Gastrocnemius medialis (tissue), 4 donors: ENCODE data around the gene RCBTB1. TPM values are rescaled to one million over a fixed set of nuclear protein-coding genes. Genes with fewer than 3 reads are reported as not detected.

ENCODE experiments used
- ATAC-seq, 2 donors: fragments of 150-250 bp; one replicate each; pipeline ENCODE4 v1.9.1; 2016
- DNase-seq, 2 donors: peaks; one replicate each; pipeline ENCODE4 v3.0.0-alpha.2; 2019
- H3K27ac ChIP-seq, 4 donors: fragments of 200-600 bp; sonication (generic); 1 replicate in 1 of 4; 2 replicates in 3 of 4; pipeline ENCODE4 v1.5.1; 2016 to 2018; ENCODE audit warnings: mild to moderate bottlenecking in 2 of 4, moderate library complexity in 1 of 4
- H3K27me3 ChIP-seq, 3 donors: fragments of 200-600 bp; sonication (generic) in 2 of 3; 1 replicate in 1 of 3; 2 replicates in 2 of 3; pipeline versions ENCODE4 v1.5.1 to v1.6.0; 2016 to 2019; ENCODE audit warnings: mild to moderate bottlenecking in 1 of 3, moderate library complexity in 1 of 3
- H3K36me3 ChIP-seq, 2 donors: fragments of 200-600 bp; sonication (generic) in 1 of 2; one replicate each; pipeline ENCODE4 v1.5.1; 2017 to 2018
- H3K4me1 ChIP-seq, 2 donors: fragments of 200-600 bp; sonication (generic) in 1 of 2; one replicate each; pipeline ENCODE4 v1.5.1; 2016 to 2017; ENCODE audit warnings: mild to moderate bottlenecking in 2 of 2
- H3K4me3 ChIP-seq, 4 donors: fragments of 200-600 bp; sonication (generic) in 3 of 4; 1 replicate in 1 of 4; 2 replicates in 3 of 4; pipeline ENCODE4 v1.5.1; 2016 to 2019; ENCODE audit warnings: mild to moderate bottlenecking in 2 of 4
- H3K9me3 ChIP-seq, 3 donors: fragments of 200-600 bp; sonication (generic) in 2 of 3; 1 replicate in 1 of 3; 2 replicates in 2 of 3; pipeline ENCODE4 v1.5.1; 2016 to 2019
- POLR2A ChIP-seq, 2 donors: fragments of 450-650 bp; IDR thresholded peaks; one replicate each; pipeline ENCODE4 v1.6.1; 2017; ENCODE audit warnings: antibody characterized with exemption in 2 of 2, mild to moderate bottlenecking in 2 of 2, moderate library complexity in 2 of 2
- in situ Hi-C, 4 donors: fragments of 200-750 bp; cut with MboI; loops; one replicate each; pipeline versions ENCODE4 v1.15.0 to v1.8.0; 2017; ENCODE audit warnings: low sequenced_read_pairs in 4 of 4
- intact Hi-C: fragments of 100-400 bp; cut with DNase I; formaldehyde crosslinking; loops from one replicate; pipeline ENCODE4 v1.15.1; 2023; ENCODE audit warnings: low total_unique reads
- total RNA-seq, 4 donors: library from RNA; depleted of rRNA; stranded (reverse); fragments of >200 nt; gene quantifications; one replicate each; pipeline versions ENCODE4 v1.1.0 to v1.2.3, GENCODE V29; 2016
- TF ChIP-seq, protein P1 (sequence below), 5 experiments: fragments of 450-650 bp in 3 of 5; fragments of 200-600 bp in 2 of 5; sonication (generic) in 2 of 5; IDR thresholded peaks in 4 of 5; conservative IDR thresholded peaks in 1 of 5; 1 replicate in 4 of 5; 2 replicates in 1 of 5; pipeline ENCODE4 v1.5.1; 2016 to 2019; ENCODE audit warnings: antibody characterized with exemption in 5 of 5, mild to moderate bottlenecking in 3 of 5, moderate library complexity in 3 of 5

The RCBTB1 gene
- total RNA-seq, 4 donors from 2014 or later, result 5.3 to 14.4 (median 5.7) TPM

DNA sequence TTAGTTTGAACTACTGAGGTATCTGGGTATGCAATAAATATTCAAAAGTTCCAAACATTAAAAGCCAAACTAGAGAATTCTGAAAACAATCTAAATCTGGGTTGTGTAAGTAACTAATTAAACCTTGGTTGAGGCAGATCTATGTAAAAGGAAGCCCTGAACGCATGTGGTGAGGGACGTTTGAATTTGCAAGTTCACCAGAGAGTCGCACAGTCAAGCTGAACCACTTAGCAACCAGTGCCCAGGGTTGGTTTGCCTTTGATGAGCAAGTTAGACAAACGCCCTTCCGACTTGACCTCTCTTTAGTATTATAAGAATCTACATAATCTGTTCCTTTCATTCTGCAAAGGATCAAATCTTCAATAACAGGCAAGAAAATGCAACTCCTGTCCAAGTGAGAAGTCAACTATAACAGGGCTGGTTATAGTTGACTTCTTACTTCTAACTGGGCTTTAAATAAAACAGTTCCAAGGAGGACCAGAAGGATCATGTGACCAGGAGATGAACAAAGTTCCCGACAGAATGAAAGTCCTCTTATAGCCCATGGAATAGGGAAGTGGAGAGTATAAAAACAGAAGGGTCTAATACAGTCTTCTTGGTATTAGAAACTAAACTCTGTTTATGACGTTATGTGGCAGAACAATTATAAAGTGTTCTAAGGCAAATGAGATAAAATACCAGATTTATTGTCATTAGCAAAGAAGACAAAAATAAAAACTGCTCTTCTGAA, 49.0 kb downstream of the RCBTB1 start:
- Histone ChIP-seq H3K36me3 (peaks cover 0 to 20% of the 10 kb centered on the region in 2 donors), H3K27me3 (no peaks in the 10 kb centered on the region), H3K4me1 (no peaks in the 10 kb centered on the region), H3K9me3 (no peaks in the 10 kb centered on the region), H3K4me3 (no peak overlapping the region), H3K27ac (no peak overlapping the region)
- TF ChIP-seq POLR2A (IDR thresholded peaks at IDR 0.05), result no peak
- TF ChIP-seq, protein P1, sequence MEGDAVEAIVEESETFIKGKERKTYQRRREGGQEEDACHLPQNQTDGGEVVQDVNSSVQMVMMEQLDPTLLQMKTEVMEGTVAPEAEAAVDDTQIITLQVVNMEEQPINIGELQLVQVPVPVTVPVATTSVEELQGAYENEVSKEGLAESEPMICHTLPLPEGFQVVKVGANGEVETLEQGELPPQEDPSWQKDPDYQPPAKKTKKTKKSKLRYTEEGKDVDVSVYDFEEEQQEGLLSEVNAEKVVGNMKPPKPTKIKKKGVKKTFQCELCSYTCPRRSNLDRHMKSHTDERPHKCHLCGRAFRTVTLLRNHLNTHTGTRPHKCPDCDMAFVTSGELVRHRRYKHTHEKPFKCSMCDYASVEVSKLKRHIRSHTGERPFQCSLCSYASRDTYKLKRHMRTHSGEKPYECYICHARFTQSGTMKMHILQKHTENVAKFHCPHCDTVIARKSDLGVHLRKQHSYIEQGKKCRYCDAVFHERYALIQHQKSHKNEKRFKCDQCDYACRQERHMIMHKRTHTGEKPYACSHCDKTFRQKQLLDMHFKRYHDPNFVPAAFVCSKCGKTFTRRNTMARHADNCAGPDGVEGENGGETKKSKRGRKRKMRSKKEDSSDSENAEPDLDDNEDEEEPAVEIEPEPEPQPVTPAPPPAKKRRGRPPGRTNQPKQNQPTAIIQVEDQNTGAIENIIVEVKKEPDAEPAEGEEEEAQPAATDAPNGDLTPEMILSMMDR (IDR thresholded peaks at IDR 0.05 in 4 of 5, conservative IDR thresholded peaks at IDR 0.05 in 1 of 5), result no peak
- in situ Hi-C loops, result no loop called here
- no peak for DNase-seq
- intact Hi-C loops, result no loop called here
- no peak for ATAC-seq

DNA sequence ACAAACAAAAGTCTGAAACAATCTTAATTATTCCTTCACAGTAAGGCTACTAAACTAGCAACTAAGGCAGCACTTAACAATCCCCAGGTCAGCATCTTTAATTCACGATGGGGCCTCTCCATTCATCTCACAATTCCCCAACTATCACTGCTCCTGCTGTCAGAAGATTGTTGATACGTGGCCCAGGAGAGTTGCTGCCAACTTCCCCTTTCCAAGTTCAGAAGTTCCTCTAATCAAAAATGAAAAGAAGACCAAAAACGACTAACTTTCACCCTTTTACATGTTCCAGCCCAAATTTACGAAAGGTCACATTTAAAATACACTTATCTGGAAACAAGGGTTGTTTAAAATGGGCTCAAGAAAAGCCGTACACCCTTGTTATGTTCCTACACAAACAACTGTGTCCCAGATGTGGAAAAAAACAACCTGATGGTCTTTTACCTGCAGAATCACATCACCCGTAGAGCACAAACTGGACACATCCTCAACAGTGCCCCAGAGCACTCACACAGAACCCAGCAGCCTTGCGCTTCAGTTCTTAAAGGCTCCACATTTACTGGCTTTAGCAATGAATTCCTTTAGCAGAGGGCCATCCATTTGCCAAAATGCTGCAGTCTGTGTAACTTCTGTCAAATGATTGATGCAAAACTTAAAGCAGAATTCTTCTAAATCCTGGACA, 51.6 kb downstream of the RCBTB1 start:
- no peak for DNase-seq
- Histone ChIP-seq H3K27ac (no peak overlapping the region), H3K4me3 (no peak overlapping the region), H3K9me3 (no peaks in the 10 kb centered on the region), H3K4me1 (no peaks in the 10 kb centered on the region), H3K27me3 (no peaks in the 10 kb centered on the region), H3K36me3 (no peaks in the 10 kb centered on the region)
- ATAC-seq, result no peak
- no peak for TF ChIP-seq POLR2A (IDR thresholded peaks at IDR 0.05)
- TF ChIP-seq, protein P1 (IDR thresholded peaks at IDR 0.05 in 4 of 5, conservative IDR thresholded peaks at IDR 0.05 in 1 of 5), result no peak
- in situ Hi-C loops, result no loop called here
- intact Hi-C loops, result no loop called here

DNA sequence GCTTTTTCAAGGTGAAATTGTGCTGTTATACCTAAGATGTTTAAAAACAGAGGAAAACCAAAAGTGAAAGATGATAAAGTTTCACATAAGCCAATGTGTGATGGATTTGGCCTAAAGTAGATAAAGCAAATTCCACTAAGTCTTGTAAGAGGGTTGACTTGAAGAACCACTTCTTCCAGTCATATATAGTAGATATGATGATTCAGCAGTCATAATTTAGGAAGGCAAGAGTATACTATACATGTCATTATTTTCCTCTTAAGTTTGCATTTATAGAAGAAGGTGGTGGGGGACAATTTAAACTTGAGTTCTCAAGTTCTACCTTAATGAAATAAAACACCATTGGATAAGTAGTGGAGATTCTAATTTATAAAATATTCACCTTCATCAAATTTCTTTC, 52.3 kb downstream of the RCBTB1 start:
- H3K36me3 ChIP-seq, result no peaks in the 10 kb centered on the region
- no peak for TF ChIP-seq POLR2A (IDR thresholded peaks at IDR 0.05)
- TF ChIP-seq, protein P1 (IDR thresholded peaks at IDR 0.05 in 4 of 5, conservative IDR thresholded peaks at IDR 0.05 in 1 of 5), result no peak
- no peak overlapping the region for H3K27ac ChIP-seq

DNA sequence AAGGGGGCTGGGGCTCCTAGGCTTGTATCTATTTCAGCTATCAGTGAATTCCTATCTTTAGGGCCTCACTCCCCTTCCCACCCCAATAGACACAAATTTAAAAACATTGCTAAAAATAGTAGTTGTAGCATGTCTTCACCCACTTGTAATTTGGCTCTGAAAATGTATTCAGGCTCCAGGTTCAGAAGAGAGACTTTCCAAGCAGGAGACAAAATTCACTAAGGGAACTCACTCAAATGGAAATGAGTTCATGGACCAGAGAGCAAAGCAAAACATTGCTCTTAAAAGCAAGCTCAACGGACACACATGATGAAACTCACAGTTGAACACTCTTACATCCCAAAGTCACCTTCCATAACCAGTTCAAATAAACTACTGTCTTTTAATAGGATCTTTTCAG, 52.8 kb downstream of the RCBTB1 start:
- Histone ChIP-seq H3K27ac (no peak overlapping the region), H3K4me1 (no peaks in the 10 kb centered on the region), H3K4me3 (no peak overlapping the region), H3K9me3 (no peaks in the 10 kb centered on the region), H3K27me3 (no peaks in the 10 kb centered on the region), H3K36me3 (no peaks in the 10 kb centered on the region)
- in situ Hi-C loops, result no loop called here
- TF ChIP-seq, protein P1 (IDR thresholded peaks at IDR 0.05 in 4 of 5, conservative IDR thresholded peaks at IDR 0.05 in 1 of 5), result no peak
- no peak for TF ChIP-seq POLR2A (IDR thresholded peaks at IDR 0.05)
- intact Hi-C loops, result no loop called here
- ATAC-seq, result no peak
- DNase-seq, result no peak

More for the DNA sequence above, 52.3 kb downstream of the RCBTB1 start:
- ATAC-seq, result no peak
- Histone ChIP-seq H3K4me3 (no peak overlapping the region), H3K9me3 (no peaks in the 10 kb centered on the region), H3K4me1 (no peaks in the 10 kb centered on the region), H3K27me3 (no peaks in the 10 kb centered on the region)
- intact Hi-C loops (no loop called here), in situ Hi-C loops (no loop called here)
- DNase-seq, result no peak
